Activated CD8-positive, alpha-beta memory T cell treated with anti-CD3 and anti-CD28 coated beads for 48 hours (primary cell): ENCODE results near the gene RBM47.
"Not testable (repeated sequence)": the region's sequence is repeated elsewhere in the genome, so short reads cannot be mapped to it uniquely, and the experiment has no call there.

Experiments used
- DNase-seq, 3 experiments: peaks; one replicate each; pipeline ENCODE4 v3.0.0-alpha.2; 2020; ENCODE audit warnings: low read depth in 2 of 3, low spot score in 2 of 3

RBM47 gene

GRCh38 chr4:40544221-40544620 lies 85.4 kb downstream of the RBM47 start:
- DNase-seq, result no peak

GRCh38 chr4:40540800-40541199 lies 88.9 kb downstream of the RBM47 start:
- no peak for DNase-seq

- DNase-seq, result no peak
Observed at GRCh38 chr4:40536032-40536431, 93.6 kb downstream of the RBM47 start.

- DNase-seq, result no peak
Observed at GRCh38 chr4:40531636-40532023, 98.0 kb downstream of the RBM47 start.

GRCh38 chr4:40530961-40531635 lies 98.6 kb downstream of the RBM47 start:
- DNase-seq, result no peak

- no peak for DNase-seq
Observed at GRCh38 chr4:40526741-40527140, 102.9 kb downstream of the RBM47 start.

- no peak for DNase-seq
Observed at GRCh38 chr4:40525752-40526598, 103.7 kb downstream of the RBM47 start.

- no peak for DNase-seq
Observed at GRCh38 chr4:40524366-40525041, 105.2 kb downstream of the RBM47 start.

GRCh38 chr4:40523581-40523980 lies 106.1 kb downstream of the RBM47 start:
- no peak for DNase-seq

- DNase-seq, result no peak
Observed at GRCh38 chr4:40521957-40522356, 107.7 kb downstream of the RBM47 start.

- no peak for DNase-seq
Observed at GRCh38 chr4:40520533-40520932, 109.1 kb downstream of the RBM47 start.

- DNase-seq, result not testable (repeated sequence)
Observed at GRCh38 chr4:40517081-40517480, 112.6 kb downstream of the RBM47 start.

- DNase-seq, result no peak
Observed at GRCh38 chr4:40516651-40517050, 113.0 kb downstream of the RBM47 start.

GRCh38 chr4:40515398-40516293 lies 114.0 kb downstream of the RBM47 start:
- no peak for DNase-seq

GRCh38 chr4:40515037-40515397 lies 114.6 kb downstream of the RBM47 start:
- DNase-seq, result no peak

- no peak for DNase-seq
Observed at GRCh38 chr4:40514497-40514951, 115.1 kb downstream of the RBM47 start.

GRCh38 chr4:40511036-40511614 lies 118.5 kb downstream of the RBM47 start:
- no peak for DNase-seq

GRCh38 chr4:40507977-40508376 lies 121.7 kb downstream of the RBM47 start:
- no peak for DNase-seq

- no peak for DNase-seq
Observed at GRCh38 chr4:40506492-40506891, 123.2 kb downstream of the RBM47 start.

GRCh38 chr4:40506066-40506465 lies 123.6 kb downstream of the RBM47 start:
- no peak for DNase-seq

GRCh38 chr4:40502934-40503333 lies 126.7 kb downstream of the RBM47 start:
- DNase-seq, result no peak
